ENCODE data around the gene NRIP1. TPM values are rescaled to one million over a fixed set of nuclear protein-coding genes. Genes with fewer than 3 reads are reported as not detected.
"Not testable (repeated sequence)": the region's sequence is repeated elsewhere in the genome, so short reads cannot be mapped to it uniquely, and the experiment has no call there.

NRIP1 gene
- total and polyA plus RNA-seq, 2 of the 8 experiments (the other 6 are each of a cell fraction or from before 2014, with no cell fraction given), result 1.5 to 9.3 TPM

DNA sequence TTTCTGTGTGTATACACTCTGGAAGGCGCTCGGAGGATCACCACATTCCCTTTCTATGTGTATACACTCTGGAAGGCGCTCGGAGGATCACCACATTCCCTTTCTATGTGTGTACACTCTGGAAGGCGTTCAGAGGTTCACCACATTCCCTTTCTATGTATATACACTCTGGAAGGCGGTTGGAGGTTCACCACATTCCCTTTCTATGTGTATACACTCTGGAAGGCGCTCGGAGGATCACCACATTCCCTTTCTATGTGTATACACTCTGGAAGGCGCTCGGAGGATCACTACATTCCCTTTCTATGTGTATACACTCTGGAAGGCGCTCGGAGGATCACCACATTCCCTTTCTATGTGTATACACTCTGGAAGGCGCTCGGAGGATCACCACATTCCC, 33.4 kb downstream of the NRIP1 start:
- H4K8ac ChIP-seq (ENCODE audit: extremely low read depth, insufficient read depth, low read length); H3K79me1 ChIP-seq (ENCODE audit: low read depth, low read length); H4K91ac ChIP-seq (replicated peaks; ENCODE audit: insufficient read length, low read length); H2BK15ac ChIP-seq (ENCODE audit: low read length); H2AFZ ChIP-seq (ENCODE audit: low read length); DNase-seq (ENCODE audit: low read depth in 1 of 2, low spot score in 2 of 2); H3K4me3 ChIP-seq (ENCODE audit: extremely low read depth in 1 of 4, insufficient read depth in 2 of 4, low read depth in 3 of 4, low read length in 4 of 4); H3K9me3 ChIP-seq (ENCODE audit: insufficient read depth in 2 of 2, low read depth in 1 of 2, low read length in 1 of 2); POLR2A ChIA-PET (ENCODE audit: partially characterized antibody); H3K4me2 ChIP-seq (ENCODE audit: insufficient read depth in 1 of 2, low read depth in 2 of 2, low read length in 2 of 2); H3K27ac ChIP-seq (ENCODE audit: low read depth, low read length); H2BK120ac ChIP-seq (replicated peaks; ENCODE audit: low read depth, low read length); H3K27me3 ChIP-seq (replicated peaks in 1 of 4; ENCODE audit: control insufficient read depth in 3 of 4, extremely low read depth in 1 of 4, insufficient read depth in 3 of 4, low read length in 3 of 4); H3K4ac ChIP-seq (replicated peaks; ENCODE audit: insufficient read length, low read depth, low read length); FAIRE-seq; H3K9ac ChIP-seq (replicated peaks in 1 of 4; ENCODE audit: extremely low read depth in 1 of 4, low read depth in 3 of 4, low read length in 3 of 4); H2AK5ac ChIP-seq (ENCODE audit: low read depth, low read length); H3K56ac ChIP-seq (replicated peaks; ENCODE audit: insufficient read length, low read depth, low read length); H3K23ac ChIP-seq (ENCODE audit: insufficient read length); H3K23me2 ChIP-seq (ENCODE audit: low read depth, low read length); H3K36me3 ChIP-seq (ENCODE audit: control insufficient read depth in 2 of 4, insufficient read depth in 4 of 4, low read length in 3 of 4); H3K4me1 ChIP-seq (replicated peaks in 1 of 4; ENCODE audit: control insufficient read depth in 3 of 4, insufficient read depth in 4 of 4, low read length in 3 of 4); H3K79me2 ChIP-seq (ENCODE audit: control insufficient read depth in 1 of 2, insufficient read depth in 2 of 2, low read length in 2 of 2); CTCF ChIA-PET (ENCODE audit: partially characterized antibody); H2BK12ac ChIP-seq (ENCODE audit: low read depth, low read length); H2BK5ac ChIP-seq (ENCODE audit: low read depth, low read length); H4K5ac ChIP-seq (ENCODE audit: insufficient read length, low read depth, low read length); H3K18ac ChIP-seq (ENCODE audit: extremely low read depth, low read length); H4K20me1 ChIP-seq (replicated peaks in 1 of 2; ENCODE audit: control insufficient read depth in 1 of 2, insufficient read depth in 2 of 2, low read length in 2 of 2); H3K14ac ChIP-seq (ENCODE audit: insufficient read length); H2BK20ac ChIP-seq (ENCODE audit: low read length): not testable (repeated sequence)
- WGBS, 2 experiments (ENCODE audit: extremely low coverage in 1 of 2, insufficient coverage in 1 of 2, insufficient read length in 1 of 2, insufficient replicate concordance in 2 of 2, low coverage in 1 of 2, low lambda C conversion rate in 2 of 2, missing lambda C conversion rate in 1 of 2), result 82% methylated on average over 8 of the region's 14 CpGs; no CpG with 5 or more reads in 1 of the 2 experiments

DNA sequence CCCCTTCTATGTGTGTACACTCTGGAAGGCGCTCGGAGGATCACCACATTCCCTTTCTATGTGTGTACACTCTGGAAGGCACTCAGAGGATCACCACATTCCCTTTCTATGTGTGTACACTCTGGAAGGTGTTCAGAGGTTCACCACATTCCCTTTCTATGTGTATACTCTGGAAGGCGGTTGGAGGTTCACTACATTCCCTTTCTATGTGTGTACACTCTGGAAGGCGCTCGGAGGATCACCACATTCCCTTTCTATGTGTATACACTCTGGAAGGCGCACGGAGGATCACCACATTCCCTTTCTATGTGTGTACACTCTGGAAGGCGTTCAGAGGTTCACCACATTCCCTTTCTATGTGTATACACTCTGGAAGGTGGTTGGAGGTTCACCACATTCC, 33.9 kb downstream of the NRIP1 start:
- H3K56ac ChIP-seq (replicated peaks; ENCODE audit: insufficient read length, low read depth, low read length); H2AK5ac ChIP-seq (ENCODE audit: low read depth, low read length); H4K20me1 ChIP-seq (replicated peaks in 1 of 2; ENCODE audit: control insufficient read depth in 1 of 2, insufficient read depth in 2 of 2, low read length in 2 of 2); H3K27me3 ChIP-seq (replicated peaks in 1 of 4; ENCODE audit: control insufficient read depth in 3 of 4, extremely low read depth in 1 of 4, insufficient read depth in 3 of 4, low read length in 3 of 4); H3K4me2 ChIP-seq (ENCODE audit: insufficient read depth in 1 of 2, low read depth in 2 of 2, low read length in 2 of 2); H2BK20ac ChIP-seq (ENCODE audit: low read length); H4K91ac ChIP-seq (replicated peaks; ENCODE audit: insufficient read length, low read length); H3K79me2 ChIP-seq (ENCODE audit: control insufficient read depth in 1 of 2, insufficient read depth in 2 of 2, low read length in 2 of 2); H2AFZ ChIP-seq (ENCODE audit: low read length); H3K4me1 ChIP-seq (replicated peaks in 1 of 4; ENCODE audit: control insufficient read depth in 3 of 4, insufficient read depth in 4 of 4, low read length in 3 of 4); H3K79me1 ChIP-seq (ENCODE audit: low read depth, low read length); H4K8ac ChIP-seq (ENCODE audit: extremely low read depth, insufficient read depth, low read length); H4K5ac ChIP-seq (ENCODE audit: insufficient read length, low read depth, low read length); H2BK15ac ChIP-seq (ENCODE audit: low read length); H3K18ac ChIP-seq (ENCODE audit: extremely low read depth, low read length); H2BK120ac ChIP-seq (replicated peaks; ENCODE audit: low read depth, low read length); H3K27ac ChIP-seq (ENCODE audit: low read depth, low read length); H3K14ac ChIP-seq (ENCODE audit: insufficient read length); H3K9me3 ChIP-seq (ENCODE audit: insufficient read depth in 2 of 2, low read depth in 1 of 2, low read length in 1 of 2); H3K36me3 ChIP-seq (ENCODE audit: control insufficient read depth in 2 of 4, insufficient read depth in 4 of 4, low read length in 3 of 4); H2BK5ac ChIP-seq (ENCODE audit: low read depth, low read length); CTCF ChIA-PET (ENCODE audit: partially characterized antibody); FAIRE-seq; DNase-seq (ENCODE audit: low read depth in 1 of 2, low spot score in 2 of 2); POLR2A ChIA-PET (ENCODE audit: partially characterized antibody); H3K9ac ChIP-seq (replicated peaks in 1 of 4; ENCODE audit: extremely low read depth in 1 of 4, low read depth in 3 of 4, low read length in 3 of 4); H3K4me3 ChIP-seq (ENCODE audit: extremely low read depth in 1 of 4, insufficient read depth in 2 of 4, low read depth in 3 of 4, low read length in 4 of 4); H3K23me2 ChIP-seq (ENCODE audit: low read depth, low read length); H2BK12ac ChIP-seq (ENCODE audit: low read depth, low read length); H3K4ac ChIP-seq (replicated peaks; ENCODE audit: insufficient read length, low read depth, low read length); H3K23ac ChIP-seq (ENCODE audit: insufficient read length): not testable (repeated sequence)
- WGBS, 2 experiments (ENCODE audit: extremely low coverage in 1 of 2, insufficient coverage in 1 of 2, insufficient read length in 1 of 2, insufficient replicate concordance in 2 of 2, low coverage in 1 of 2, low lambda C conversion rate in 2 of 2, missing lambda C conversion rate in 1 of 2), result 91% methylated on average over 8 of the region's 8 CpGs; no CpG with 5 or more reads in 1 of the 2 experiments
